Measurements from ENCODE around the gene SREBF1.

GRCh38 chr17:17856386-17856785, 19.6 kb upstream of the SREBF1 start:
- TF ChIP-seq CTCF (IDR thresholded peaks at IDR 0.05) (no peak), POLR2AphosphoS5 (IDR thresholded peaks at IDR 0.05; ENCODE audit: low read depth, low read length) (no peak), SIN3A (IDR thresholded peaks at IDR 0.05; ENCODE audit: borderline replicate concordance, insufficient read depth, low read depth, low read length) (no peak), REST (IDR thresholded peaks at IDR 0.05; ENCODE audit: insufficient read depth in 1 of 2, low read depth in 2 of 2, low read length in 1 of 2) (no peak)
